Left ventricle myocardium superior (tissue), 1 donor: ENCODE measurements around the gene ZC3H4. TPM values are rescaled to one million over a fixed set of nuclear protein-coding genes. Genes with fewer than 3 reads are reported as not detected.
A peak's percentile ranks its signal among the peaks of the same experiment; 100 is the strongest.
"Not testable (repeated sequence)": the region's sequence is repeated elsewhere in the genome, so short reads cannot be mapped to it uniquely, and the experiment has no call there.

Experiments used
- ATAC-seq: fragments of 200-7000 bp; cut with Tn5 transposase; one replicate; pipeline ENCODE4 v1.9.1; 2020; ENCODE audit warnings: mild to moderate bottlenecking, moderate library complexity
- DNase-seq: peaks from one replicate; pipeline ENCODE4 v3.0.0-alpha.2; 2020
- intact Hi-C: fragments of 100-400 bp; cut with micrococcal nuclease; formaldehyde crosslinking; loops from one replicate; pipeline ENCODE4 v1.11.0; 2022
- total RNA-seq: library from RNA; stranded (reverse); fragmentation: NEBNext Ultra II Directional; extraction: Animal tissue kit (Norgen Biotek cat#: 25700); gene quantifications from one replicate; pipeline ENCODE4 v1.2.1, GENCODE V29; 2021
- donor health status: DM: no; HTN: yes; CAD: no; lungs with severe emphysema.

ZC3H4 gene
- total RNA-seq, 1 donor from 2014 or later = 22.1 TPM

DNA sequence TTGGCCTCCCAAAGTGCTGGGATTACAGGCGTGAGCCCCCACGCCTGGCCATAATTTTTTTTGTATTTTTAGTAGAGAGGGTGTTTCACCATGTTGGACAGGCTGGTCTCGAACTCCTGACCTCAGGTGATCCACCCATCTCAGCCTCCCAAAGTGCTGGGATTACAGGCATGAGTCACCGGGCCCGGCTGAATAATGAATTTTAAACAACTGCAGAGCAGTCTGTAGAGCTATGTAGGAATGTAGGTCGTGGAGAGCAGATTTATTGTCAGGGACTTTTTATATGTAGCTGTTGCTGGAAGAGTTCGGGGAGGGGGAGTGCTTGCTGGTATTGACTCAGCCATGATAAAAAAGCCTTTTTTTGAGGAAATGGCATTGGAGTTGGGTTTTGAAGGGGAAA is 27.7 kb upstream of the ZC3H4 start:
- ATAC-seq, DNase-seq, intact Hi-C loops: not testable (repeated sequence)

DNA sequence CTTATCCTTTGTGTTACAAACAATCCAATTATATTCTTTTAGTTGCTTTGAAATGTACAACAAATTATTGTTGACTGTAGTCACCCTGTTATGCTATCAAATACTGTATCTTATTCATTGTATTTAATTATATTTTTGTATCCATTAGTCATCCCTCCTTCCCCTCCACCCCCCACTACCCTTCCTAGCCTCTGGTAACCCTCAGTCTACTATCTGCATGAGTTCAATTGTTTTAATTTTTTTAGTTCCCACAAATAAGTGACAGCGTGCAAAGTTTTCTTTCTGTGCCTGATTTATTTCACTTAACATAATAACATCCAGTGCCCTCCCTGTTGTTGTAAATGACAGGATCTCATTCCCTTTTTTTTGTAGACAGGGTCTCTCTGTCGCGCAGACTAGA is 21.6 kb upstream of the ZC3H4 start:
- no peak for ATAC-seq
- intact Hi-C loops = no loop called here

DNA sequence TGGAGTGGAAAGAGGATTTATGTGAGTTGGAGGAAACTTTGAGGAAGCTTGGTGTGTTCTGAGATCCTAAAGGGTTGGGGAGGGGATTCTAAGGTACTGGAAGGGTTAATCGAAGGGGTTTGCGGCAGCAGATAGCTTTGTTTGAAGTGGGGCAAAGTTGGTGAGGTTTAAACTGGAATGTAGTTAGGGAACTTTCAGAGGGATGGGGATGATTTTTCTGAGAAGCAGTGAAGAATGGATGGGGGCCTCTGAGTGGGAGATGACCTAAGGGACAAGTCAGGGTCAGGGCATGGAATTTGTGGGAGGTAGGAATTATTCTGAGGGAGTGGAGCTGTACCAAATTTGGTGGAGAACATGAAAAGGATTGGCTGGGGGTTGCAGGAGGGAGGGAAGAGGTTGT is 21.0 kb upstream of the ZC3H4 start:
- ATAC-seq = no peak
- intact Hi-C loops = no loop called here
- no peak for DNase-seq

More for the DNA sequence above, 21.6 kb upstream of the ZC3H4 start:
- no peak for DNase-seq

DNA sequence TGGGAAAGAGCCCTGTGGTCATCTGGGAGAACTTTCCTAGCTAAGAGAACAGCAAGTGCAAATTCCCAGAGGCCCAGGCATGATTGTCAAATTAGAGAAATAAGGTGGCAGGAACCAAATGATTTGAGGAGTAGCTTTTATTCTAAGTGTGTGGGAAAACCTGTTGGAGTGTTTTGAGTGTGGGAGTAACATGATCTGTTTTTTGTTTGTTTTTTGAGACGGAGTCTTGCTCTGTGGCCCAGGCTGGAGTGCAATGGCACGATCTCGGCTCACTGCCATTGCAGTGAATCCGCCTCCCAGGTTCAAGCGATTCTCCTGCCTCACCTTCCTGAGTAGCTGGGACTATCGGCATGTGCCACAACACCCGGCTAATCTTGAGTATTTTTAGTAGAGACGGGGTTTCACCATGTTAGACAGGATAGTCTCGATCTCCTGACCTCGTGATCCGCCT is 19.5 kb upstream of the ZC3H4 start:
- no peak for DNase-seq
- ATAC-seq = no peak
- intact Hi-C loops = no loop called here

DNA sequence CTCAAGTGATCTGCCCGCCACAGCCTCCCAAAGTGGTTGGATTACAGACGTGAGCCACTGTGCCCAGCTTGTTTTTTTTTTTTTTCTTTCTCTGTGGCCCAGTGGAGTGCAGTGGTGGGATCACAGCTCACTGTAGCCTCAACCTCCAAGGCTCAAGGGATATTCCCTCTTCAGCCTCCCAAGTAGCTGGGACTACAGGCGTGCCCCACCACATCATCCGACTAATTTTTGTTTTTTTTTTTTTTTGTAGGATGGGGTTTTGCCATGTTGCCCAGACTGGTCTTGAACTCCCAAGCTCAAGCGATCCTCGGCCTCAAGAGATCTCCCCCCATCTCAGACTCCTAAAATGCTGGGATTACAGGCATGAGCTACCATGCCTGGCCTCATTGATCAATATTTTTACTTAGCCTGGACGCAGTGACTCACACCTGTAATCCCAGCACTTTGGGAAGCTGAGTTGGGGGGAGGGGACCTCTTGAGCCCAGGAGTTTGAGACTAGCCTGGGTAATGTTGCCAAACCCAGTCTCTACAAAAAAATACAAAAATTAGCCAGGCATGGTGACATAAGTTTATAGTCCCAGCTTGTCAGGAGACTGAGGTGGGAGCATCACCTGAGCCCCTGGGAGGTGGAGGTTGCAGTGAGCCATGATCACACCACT is 18.7 kb upstream of the ZC3H4 start:
- ATAC-seq (no peak), DNase-seq (no peak)
- intact Hi-C loops = no loop called here

DNA sequence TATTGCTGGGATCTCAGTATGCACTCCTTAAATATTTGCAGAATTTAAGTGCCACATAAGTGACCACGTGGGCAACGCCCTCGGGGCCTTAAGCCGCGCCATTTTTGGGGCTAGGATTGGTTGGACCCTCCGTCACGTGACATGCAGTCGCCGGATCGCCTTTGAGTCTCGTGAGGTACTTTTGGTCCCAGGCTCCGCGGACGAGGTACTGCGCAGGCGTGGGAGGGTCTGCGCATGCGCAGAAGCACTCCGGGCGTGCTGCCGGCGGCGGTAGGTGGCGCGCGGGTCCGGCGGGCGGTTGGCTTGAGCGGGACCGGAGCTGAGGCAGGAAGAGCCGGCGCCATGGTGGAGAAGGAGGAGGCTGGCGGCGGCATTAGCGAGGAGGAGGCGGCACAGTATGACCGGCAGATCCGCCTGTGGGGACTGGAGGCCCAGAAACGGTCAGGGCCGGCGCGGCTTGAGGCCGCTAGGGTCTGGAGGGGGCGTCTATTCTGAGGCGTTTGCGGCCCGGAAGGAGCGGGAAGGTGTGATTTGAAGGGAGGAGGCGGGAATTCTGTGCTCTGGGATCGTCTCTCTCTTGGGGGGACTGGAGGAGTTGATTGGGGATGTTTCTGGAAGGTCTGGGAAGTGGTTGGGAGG is 17.1 kb upstream of the ZC3H4 start, which contains the start of gene SAE1:
Gene SAE1, plus strand, starts transcription at position 247 of the 639 bp plus-strand sequence. Its CDS starts 96 bp downstream, at position 343.
- intact Hi-C loops = no loop called here
- ATAC-seq = peak; percentile 95
- peak; percentile 95 for DNase-seq

DNA sequence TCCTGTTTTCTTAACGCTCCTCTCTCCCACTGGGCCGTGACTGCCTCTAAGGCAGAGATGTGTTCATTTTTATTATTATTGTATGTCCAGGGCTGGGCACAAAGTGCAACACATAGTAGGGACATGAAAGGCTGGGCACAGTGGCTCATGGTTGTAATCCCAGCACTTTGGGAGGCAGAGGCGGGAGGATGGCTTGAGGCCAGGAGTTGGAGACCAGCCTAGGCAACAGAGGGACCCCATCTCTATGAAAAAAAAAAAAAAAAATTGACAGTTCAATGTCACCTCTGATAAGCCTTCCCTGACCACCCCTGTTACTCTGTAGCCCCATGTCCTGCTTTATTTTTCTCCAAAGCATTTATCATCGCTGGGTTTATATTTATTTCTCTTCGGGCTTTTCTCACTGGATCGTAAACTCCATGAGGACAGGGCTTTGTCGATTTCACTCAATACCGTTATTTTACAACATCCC is 16.6 kb upstream of the ZC3H4 start:
- ATAC-seq = no peak
- DNase-seq = no peak
- intact Hi-C loops = no loop called here

DNA sequence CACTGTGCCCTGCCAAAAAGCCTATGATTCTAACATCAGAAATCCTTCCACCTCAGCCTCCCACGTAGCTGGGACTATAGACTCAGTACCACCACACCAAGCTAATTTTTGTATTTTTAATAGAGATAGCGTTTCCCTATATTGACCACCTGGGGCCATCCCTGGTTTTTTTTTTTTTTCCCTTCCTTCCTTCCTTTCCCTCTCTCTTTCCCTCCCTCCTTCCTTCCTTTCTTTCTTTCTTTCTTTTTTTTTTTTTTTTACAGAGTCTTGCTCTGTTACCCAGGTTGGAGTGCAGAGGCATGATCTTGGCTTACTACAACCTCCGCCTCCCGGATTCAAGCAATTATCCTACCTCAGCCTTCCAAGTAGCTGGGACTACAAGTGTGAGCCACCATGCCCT is 16.0 kb upstream of the ZC3H4 start:
- ATAC-seq (no peak), DNase-seq (no peak)
- intact Hi-C loops = no loop called here

DNA sequence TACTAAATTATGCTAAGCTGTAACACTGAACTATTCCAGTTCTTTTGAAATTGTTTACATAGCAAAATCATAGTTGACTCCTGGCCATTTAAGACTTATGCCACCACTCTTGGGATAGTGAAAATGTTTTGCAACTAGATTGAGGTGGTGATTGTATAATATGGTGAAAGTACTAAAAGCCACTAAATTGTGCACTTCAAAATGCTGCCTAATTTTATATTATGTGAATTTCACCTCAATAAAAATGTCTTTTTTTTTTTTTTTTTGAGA is 12.0 kb upstream of the ZC3H4 start:
- ATAC-seq = no peak
- no peak for DNase-seq
- intact Hi-C loops = loop anchor here (2.0 kb wide), 1 partner anchor 47 kb away; no protein-coding TSS in a partner anchor

DNA sequence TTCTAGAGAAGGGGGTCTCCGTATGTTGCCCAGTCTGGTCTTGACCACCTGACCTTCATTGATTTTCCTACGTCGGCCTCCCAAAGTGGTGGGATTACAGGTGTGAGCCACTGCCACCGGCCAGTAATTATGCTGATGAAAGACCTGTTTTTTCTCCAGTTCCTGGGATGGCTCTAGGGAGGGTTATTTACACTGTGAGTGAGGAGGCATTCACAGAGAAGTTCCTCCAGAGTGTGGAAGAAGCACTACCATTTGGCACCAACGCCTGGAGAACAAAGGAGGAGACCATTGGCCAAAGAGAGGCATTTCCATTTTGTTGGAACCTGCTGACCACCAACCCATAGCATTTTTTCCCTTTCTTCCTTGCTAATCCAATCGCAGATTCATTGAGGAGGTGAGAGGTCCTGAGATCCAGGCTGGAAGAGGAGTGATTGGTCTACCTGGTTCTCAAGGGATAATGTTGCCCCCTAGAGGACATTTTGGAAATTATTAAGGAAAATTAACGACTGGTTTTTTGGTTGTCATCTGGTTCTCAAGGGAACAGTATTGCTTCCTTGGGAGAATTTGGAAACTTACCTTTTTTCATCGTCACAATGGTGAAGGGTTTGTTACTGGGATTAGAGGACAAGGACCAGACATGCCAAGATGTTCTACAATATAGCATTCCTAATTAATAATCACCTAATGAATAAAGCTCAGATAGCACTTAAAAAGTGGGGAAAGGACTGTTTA is 11.5 kb upstream of the ZC3H4 start:
- DNase-seq (no peak), ATAC-seq (peak; percentile 73)
- intact Hi-C loops = loop anchor here (2.0 kb wide), 1 partner anchor 46 kb away; no protein-coding TSS in a partner anchor

DNA sequence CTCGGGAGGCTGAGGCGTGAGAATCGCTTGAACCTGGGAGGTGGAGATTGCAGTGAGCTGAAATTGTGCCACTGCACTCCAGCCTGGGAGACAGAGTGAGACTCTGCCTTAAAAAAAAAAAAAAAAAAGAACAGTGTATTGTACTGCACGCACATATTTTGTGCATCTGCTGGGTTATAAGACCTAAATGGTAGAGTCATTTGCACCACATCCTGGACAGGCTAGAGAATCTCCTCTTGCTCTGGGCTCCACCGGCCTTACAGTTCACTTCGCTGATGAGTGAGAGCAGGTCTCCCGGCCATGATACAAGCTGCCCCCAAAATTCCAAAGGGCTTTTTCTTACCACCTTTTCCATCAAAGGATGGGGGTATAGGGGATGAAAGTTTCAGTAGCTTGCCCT is 9.8 kb upstream of the ZC3H4 start:
- intact Hi-C loops = no loop called here
- DNase-seq = no peak
- no peak for ATAC-seq

DNA sequence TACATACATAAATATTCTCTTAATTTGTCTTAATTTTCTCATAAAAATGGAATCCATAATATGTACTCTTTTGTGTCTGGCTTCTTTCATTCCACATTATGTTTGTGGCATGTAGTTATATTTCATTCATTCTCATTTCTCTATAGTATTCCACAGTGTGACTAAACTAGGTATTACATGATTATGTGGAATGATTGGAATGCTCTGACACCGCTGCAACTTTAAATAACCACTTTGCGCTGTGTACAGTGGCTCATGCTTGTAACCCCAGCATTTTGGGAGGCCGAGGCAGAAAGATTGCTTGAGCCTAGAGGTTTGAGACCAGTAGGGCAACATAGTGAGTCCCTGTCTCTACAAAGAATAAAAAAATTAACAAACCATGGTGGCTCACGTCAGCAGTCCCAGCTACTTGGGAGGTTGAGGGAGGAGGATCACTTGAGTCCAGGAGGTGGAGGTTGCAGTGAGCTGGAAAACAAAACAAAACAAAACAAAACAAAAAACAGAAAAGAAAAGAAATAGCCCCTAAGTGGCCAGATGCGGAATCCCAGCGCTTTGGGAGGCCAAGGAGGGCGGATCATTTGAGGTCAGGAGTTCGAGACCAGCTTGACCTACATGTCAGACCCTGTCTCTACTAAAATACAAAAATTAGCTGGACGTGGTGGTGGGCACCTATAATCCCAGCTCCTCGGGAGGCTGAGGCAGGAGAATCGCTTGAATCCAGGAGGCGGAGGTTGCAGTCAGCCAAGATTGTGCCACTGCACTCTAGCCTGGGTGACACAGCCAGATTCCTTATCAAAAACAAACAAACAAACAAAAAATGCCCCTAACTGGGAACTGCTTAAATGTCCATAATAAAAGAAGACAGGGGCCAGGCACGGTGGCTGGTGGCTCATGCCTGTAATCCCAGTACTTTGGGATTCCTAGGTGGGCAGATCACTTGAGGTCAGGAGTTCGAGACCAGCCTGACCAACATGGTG is 9.1 kb upstream of the ZC3H4 start:
- DNase-seq (peak; percentile 12), ATAC-seq (peak; percentile 48)
- intact Hi-C loops = no loop called here

DNA sequence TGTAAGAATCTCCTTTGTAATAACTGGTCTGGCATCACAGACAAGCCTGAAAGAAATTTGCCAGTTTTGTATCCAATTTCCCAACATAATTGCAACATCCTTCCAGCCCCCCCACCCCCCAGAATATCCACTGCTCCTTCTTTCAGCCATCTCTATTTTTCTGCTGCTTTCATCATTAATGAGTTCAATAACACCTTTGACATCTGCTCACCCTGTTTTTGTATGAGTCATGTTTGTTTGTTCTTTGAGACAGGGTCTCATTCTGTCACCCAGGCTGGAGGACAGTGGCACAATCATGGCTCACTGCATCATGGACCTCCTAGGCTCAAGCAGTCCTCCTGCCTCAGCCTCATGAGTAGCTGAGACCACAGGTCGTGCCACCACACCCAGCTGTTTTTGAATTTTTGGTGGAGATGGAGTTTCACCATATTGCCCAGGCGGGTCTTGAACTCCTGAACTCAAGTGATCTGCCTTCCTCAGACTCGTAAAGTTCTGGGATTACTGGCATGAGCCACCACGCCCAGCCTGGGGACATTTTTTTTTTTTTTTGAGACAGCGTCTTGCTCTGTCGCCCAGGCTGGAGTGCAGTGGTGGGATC is 7.0 kb upstream of the ZC3H4 start:
- intact Hi-C loops = no loop called here
- ATAC-seq = no peak
- peak; percentile 11 for DNase-seq

DNA sequence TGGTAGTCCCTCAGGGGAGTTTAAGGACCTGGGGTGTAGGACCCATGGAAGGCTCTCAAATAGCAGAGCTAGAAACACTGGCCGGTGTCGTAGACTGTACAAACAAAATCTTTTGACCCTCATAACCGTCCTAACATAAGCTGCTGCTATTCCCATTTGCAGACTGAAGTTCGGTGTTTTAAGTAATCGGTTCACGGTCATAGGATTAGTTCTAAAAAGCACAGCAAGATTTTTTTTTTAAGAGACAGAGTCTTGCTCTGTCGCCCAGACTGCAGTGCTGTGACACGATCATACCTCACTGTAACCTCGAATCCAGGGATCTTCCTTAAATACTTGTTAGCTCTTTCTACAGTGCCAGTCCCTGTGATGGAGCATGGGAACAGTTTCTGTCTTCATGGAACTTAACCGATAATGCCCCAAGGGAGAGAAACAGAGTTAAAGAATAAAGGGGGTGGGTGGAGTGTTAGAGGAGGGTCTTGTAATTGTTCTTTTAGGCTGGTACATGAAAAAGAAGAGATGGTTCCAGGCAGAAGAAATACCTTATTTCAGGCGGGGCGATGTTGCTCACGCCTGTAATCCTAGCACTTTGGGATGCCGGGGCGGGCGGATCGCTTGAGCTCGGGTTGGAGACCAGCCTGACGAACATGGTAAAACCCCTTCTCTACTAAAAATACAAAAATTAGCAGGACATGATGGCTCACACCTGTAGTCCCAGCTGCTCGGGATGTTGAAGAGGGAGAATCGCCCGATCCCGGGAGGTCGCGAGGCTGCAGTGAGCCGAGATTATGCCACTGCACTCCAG is 475 bp upstream of the ZC3H4 start:
- DNase-seq = peak; percentile 31
- intact Hi-C loops = no loop called here
- ATAC-seq = no peak

DNA sequence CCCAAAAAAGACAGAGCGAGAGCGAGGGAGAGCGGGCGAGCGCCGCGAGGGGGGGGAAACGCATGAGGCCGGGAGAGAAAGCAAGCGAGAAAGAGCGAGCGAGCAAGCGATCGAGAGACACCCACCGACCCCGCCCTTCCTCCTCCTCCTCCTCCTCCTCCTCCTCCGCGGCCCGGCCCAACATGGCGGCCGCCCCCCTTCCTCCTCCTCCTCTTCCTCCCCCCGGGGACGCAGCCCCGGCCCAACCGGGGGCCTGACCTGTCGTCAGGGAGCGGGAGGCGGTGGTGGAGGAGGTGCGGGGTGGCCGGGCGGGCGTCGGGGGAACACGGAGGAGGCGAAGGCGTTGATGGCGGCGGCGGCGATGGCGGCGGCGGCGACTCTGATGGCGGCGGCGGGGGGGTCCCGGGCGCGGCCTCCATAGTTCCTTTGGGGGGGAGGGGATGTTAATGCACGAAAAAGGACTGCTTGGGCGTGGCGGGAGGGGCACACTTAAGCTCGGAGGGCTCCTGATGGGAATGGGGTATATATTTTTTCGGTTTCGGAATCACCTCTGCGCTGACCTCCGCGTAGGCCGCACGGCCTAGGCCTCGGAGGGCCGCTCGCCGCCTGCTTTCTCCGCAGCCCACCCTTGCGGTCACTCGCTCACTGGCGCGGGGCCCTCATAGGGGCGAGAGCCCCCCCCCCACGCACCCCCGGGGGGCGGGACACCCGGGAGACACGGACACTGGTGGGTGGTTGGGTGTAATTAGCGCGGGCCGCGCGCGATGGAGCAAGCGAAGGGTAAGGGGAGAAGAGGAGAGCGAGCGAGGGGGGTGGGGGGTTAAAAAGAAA is 1.2 kb downstream of the ZC3H4 start:
- ATAC-seq (peak; percentile 71), DNase-seq (peak; percentile 92)
- intact Hi-C loops = no loop called here

DNA sequence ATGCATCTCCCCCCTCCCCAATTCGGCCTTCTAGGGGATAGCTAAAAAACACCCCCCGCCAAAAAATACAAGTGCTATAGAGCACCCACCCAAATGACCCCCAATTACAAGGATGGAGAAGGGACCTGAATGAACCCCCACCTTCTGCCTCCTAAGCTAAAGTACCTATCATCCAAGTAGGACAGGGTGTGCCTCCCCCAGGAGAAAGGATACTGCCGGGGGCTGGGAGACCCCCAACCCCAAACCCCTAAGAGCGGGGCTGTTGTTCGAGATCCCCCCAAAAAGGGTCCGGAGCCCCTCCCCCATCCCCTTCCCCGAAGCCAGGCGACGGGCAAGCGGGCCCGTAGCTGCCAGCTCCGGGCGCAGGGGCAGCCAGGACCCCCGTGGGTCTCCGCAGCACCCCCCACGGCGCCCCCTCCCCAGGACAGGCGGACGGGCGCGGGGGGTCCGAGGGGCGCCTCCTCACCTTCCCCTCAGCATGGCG is 1.9 kb downstream of the ZC3H4 start:
- intact Hi-C loops = no loop called here
- DNase-seq = no peak
- no peak for ATAC-seq

DNA sequence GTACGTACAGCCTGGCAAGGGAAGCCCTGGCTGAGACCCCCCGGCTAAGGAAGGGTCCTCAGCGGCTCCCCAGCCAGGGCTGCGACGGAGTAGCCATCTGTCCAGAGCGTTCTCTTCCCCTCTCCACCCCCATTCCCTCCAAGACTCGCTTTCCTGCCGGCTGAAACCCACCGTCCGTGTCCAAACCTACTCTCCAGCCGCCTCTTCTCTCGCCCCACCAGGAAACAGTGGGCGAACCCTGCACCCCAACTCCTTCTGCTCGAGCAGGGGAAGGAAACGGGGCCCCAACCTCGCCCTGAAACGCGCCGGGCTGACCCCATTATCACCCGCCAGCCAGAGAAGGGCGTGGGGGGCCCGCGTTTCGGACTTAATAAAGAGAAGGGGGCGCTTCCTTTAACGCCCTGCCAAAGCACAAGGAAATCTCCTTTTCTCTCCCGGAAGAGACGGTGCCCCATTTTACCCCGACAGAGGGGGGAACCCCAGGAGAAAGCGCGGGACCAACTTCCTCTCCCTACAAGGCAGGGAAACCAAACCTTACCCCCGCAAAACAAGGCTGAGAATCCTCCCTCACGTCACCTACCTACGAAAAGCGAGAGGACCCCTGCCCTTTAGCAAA is 2.5 kb downstream of the ZC3H4 start:
- ATAC-seq = no peak
- intact Hi-C loops = no loop called here
- peak; percentile 49 for DNase-seq
